Keratinocyte (primary cell): Measurements from ENCODE around the gene PLAAT2. TPM values are rescaled to one million over a fixed set of nuclear protein-coding genes. Genes with fewer than 3 reads are reported as not detected.
"Not testable (repeated sequence)": the region's sequence is repeated elsewhere in the genome, so short reads cannot be mapped to it uniquely, and the experiment has no call there.

Experiments
- DNase-seq: peaks from one replicate; pipeline ENCODE4 v3.0.0-alpha.2; 2011; ENCODE audit warnings: low read depth, missing footprints, low spot score
- FAIRE-seq: peaks from 2 replicates; lab custom pipeline; 2011; peaks lifted over from hg19 to GRCh38; lab: Jason Lieb, UNC
- H2AFZ ChIP-seq: 2 replicates; pipeline ENCODE4 v1.6.0; 2012; ENCODE audit warnings: low read length, control low read depth, inconsistent platforms; ENCODE audit not compliant: control insufficient read depth
- H3K27ac ChIP-seq: 2 replicates; pipeline ENCODE4 v1.5.1; 2011; ENCODE audit warnings: low read length; ENCODE audit not compliant: control insufficient read depth, insufficient read depth
- H3K27me3 ChIP-seq: 3 replicates; pipeline ENCODE4 v1.6.0; 2011; ENCODE audit warnings: low read length; ENCODE audit not compliant: control insufficient read depth, insufficient read depth; ENCODE audit errors: extremely low read depth
- H3K36me3 ChIP-seq, 2 experiments: 2 replicates in 1 of 2; 3 replicates in 1 of 2; pipeline ENCODE4 v1.5.1; 2011; ENCODE audit warnings: low read length in 2 of 2, mild to moderate bottlenecking in 1 of 2; ENCODE audit not compliant: control insufficient read depth in 2 of 2, insufficient read depth in 2 of 2; ENCODE audit errors: extremely low read depth in 1 of 2
- H3K4me1 ChIP-seq: 3 replicates; pipeline ENCODE4 v1.5.1; 2011; ENCODE audit warnings: low read length; ENCODE audit not compliant: control insufficient read depth, insufficient read depth; ENCODE audit errors: extremely low read depth
- H3K4me2 ChIP-seq: 3 replicates; pipeline ENCODE4 v1.6.0; 2011; ENCODE audit warnings: low read depth, low read length; ENCODE audit not compliant: control insufficient read depth, insufficient read depth; ENCODE audit errors: extremely low read depth
- H3K4me3 ChIP-seq, 3 experiments: fragments of 200-600 bp in 1 of 3; sonication (generic) in 1 of 3; 2 replicates in 2 of 3; 3 replicates in 1 of 3; pipeline ENCODE4 v1.5.1; 2011 to 2016; ENCODE audit warnings: low read length in 3 of 3, mild to moderate bottlenecking in 3 of 3, control low read depth in 2 of 3, inconsistent platforms in 1 of 3, low read depth in 1 of 3, mixed read lengths in 1 of 3, mixed run types in 1 of 3, moderate library complexity in 1 of 3; ENCODE audit not compliant: control insufficient read depth in 2 of 3, insufficient read depth in 2 of 3; ENCODE audit errors: extremely low read depth in 1 of 3
- H3K79me2 ChIP-seq: 2 replicates; pipeline ENCODE4 v1.6.0; 2012; ENCODE audit warnings: low read length; ENCODE audit not compliant: control insufficient read depth, insufficient read depth
- H3K9ac ChIP-seq: 3 replicates; pipeline ENCODE4 v1.6.0; 2011; ENCODE audit warnings: low read length; ENCODE audit not compliant: control insufficient read depth, insufficient read depth; ENCODE audit errors: extremely low read depth
- H3K9me1 ChIP-seq: 3 replicates; pipeline ENCODE4 v1.6.0; 2011; ENCODE audit warnings: low read length; ENCODE audit not compliant: control insufficient read depth, insufficient read depth; ENCODE audit errors: extremely low read depth
- H3K9me3 ChIP-seq: 2 replicates; pipeline ENCODE4 v1.5.1; 2012; ENCODE audit warnings: low read depth, low read length; ENCODE audit not compliant: control insufficient read depth
- H4K20me1 ChIP-seq: 3 replicates; pipeline ENCODE4 v1.6.0; 2011; ENCODE audit warnings: low read length; ENCODE audit not compliant: control insufficient read depth, insufficient read depth; ENCODE audit errors: extremely low read depth
- EZH2 ChIP-seq: IDR thresholded peaks from one replicate; pipeline ENCODE4 v1.6.1; 2012; ENCODE audit warnings: inconsistent platforms, mild to moderate bottlenecking, low read length, moderate library complexity
- dilution Hi-C: fragments of 300-500 bp; cut with MboI; formaldehyde crosslinking; loops from one replicate; pipeline ENCODE4 v1.7.0; 2020; ENCODE audit warnings: low sequenced_read_pairs; ENCODE audit not compliant: extremely low pct_ligation_motif_present
- polyA plus RNA-seq, 5 experiments: library from polyadenylated mRNA; depleted of rRNA in 3 of 5; stranded (reverse) in 3 of 5; stranded (forward) in 1 of 5; unstranded in 1 of 5; fragments of >200 nt; gene quantifications; 1 replicate in 1 of 5; 2 replicates in 3 of 5; 3 replicates in 1 of 5; pipeline versions ENCODE4 v1.2.1 to v1.2.3, GENCODE V29; 2011 to 2012; ENCODE audit warnings: missing spikeins in 2 of 5, low read depth in 1 of 5, low replicate concordance in 1 of 5
- TF ChIP-seq, protein P1 (sequence below), 3 experiments: IDR thresholded peaks in 1 of 3; conservative IDR thresholded peaks in 1 of 3; optimal IDR thresholded peaks in 1 of 3; 2 replicates in 2 of 3; 3 replicates in 1 of 3; pipeline versions ENCODE3 to v1.5.1; 2011; ENCODE audit warnings: low read length in 3 of 3, mild to moderate bottlenecking in 3 of 3, moderate library complexity in 2 of 3, control low read depth in 1 of 3, inconsistent platforms in 1 of 3; ENCODE audit not compliant: insufficient read depth in 2 of 3; ENCODE audit errors: extremely low read depth in 1 of 3

PLAAT2 gene
- polyA plus RNA-seq, 1 donor (not counting 4 experiments of a cell fraction or from before 2014, with no cell fraction given), result 0.29 TPM

DNA sequence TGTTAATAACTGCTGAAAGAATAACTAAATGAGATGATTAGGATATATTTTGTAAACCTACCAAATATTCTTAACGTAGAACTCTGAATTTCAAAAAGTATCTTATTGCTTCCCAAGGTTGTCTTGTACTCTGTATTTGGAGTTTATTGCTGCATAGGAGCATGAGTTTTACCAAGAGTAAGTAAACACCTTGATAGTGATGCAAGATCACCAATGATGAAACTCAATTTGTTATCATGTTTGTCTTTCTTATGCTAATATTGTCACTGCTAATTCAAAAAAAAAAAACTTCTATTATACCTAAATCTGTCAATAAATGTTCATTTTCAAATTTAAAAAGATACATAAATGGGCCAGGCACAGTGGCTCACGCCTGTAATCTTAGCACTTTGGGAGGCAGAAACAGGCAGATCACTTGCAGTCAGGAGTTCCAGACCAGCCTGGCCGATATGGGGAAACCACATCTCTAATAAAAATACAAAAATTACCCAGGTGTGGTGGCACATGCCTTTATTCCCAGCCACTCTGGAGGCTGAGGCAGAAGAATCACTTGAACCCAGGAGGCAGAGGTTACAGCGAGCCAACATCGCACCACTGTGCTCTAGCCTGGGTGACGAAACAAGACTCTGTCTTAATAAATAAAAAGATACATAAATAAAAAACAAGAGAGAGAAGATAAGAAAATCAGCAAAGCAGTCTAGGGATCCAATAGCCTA, 23.4 kb upstream of the PLAAT2 start:
- Histone ChIP-seq H3K9me3 (peaks cover 4% of the 10 kb centered on the region), H3K4me3 (no peak overlapping the region), H3K27ac (no peak overlapping the region), H3K9me1 (no peaks in the 10 kb centered on the region), H3K27me3 (no peaks in the 10 kb centered on the region), H3K79me2 (no peaks in the 10 kb centered on the region), H4K20me1 (no peaks in the 10 kb centered on the region), H3K4me2 (no peak overlapping the region), H3K36me3 (no peaks in the 10 kb centered on the region), H2AFZ (no peak overlapping the region), H3K4me1 (no peaks in the 10 kb centered on the region), H3K9ac (no peak overlapping the region)
- FAIRE-seq (no peak), DNase-seq (no peak)
- TF ChIP-seq, protein P1, sequence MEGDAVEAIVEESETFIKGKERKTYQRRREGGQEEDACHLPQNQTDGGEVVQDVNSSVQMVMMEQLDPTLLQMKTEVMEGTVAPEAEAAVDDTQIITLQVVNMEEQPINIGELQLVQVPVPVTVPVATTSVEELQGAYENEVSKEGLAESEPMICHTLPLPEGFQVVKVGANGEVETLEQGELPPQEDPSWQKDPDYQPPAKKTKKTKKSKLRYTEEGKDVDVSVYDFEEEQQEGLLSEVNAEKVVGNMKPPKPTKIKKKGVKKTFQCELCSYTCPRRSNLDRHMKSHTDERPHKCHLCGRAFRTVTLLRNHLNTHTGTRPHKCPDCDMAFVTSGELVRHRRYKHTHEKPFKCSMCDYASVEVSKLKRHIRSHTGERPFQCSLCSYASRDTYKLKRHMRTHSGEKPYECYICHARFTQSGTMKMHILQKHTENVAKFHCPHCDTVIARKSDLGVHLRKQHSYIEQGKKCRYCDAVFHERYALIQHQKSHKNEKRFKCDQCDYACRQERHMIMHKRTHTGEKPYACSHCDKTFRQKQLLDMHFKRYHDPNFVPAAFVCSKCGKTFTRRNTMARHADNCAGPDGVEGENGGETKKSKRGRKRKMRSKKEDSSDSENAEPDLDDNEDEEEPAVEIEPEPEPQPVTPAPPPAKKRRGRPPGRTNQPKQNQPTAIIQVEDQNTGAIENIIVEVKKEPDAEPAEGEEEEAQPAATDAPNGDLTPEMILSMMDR (optimal IDR thresholded peaks at IDR 0.05 in 1 of 3, IDR thresholded peaks at IDR 0.05 in 1 of 3, conservative IDR thresholded peaks at IDR 0.05 in 1 of 3; ENCODE audit: extremely low read depth in 1 of 3, insufficient read depth in 2 of 3, low read length in 3 of 3), result no peak
- no peak for TF ChIP-seq EZH2
- dilution Hi-C loops, result no loop called here

DNA sequence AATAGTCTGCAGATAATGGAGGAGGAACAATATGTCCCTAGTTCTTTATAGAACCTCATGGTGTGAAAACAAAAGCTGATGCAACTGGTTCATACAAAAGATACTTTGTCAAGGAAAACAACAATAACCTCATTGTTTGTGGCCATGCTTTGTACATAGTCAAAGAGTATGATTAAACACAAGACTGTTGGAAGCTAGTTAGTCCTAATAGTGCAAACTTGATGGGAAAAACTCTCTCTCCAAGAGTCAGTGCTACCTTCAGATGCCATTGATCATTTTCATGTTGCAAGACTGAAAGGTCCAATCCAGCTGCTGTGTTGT, 20.1 kb upstream of the PLAAT2 start:
- H3K4me1 ChIP-seq, result no peaks in the 10 kb centered on the region
- no peak for FAIRE-seq
- dilution Hi-C loops, result no loop called here
- H3K9me3 ChIP-seq, result peaks cover 4% of the 10 kb centered on the region
- H3K79me2 ChIP-seq, result no peaks in the 10 kb centered on the region
- no peaks in the 10 kb centered on the region for H3K9me1 ChIP-seq
- H3K9ac ChIP-seq, result no peak overlapping the region
- no peaks in the 10 kb centered on the region for H3K27me3 ChIP-seq
- H2AFZ ChIP-seq, result peak overlapping the region; percentile 4
- H3K27ac ChIP-seq, result no peak overlapping the region
- H4K20me1 ChIP-seq, result no peaks in the 10 kb centered on the region
- H3K4me3 ChIP-seq, result no peak overlapping the region
- no peak for TF ChIP-seq EZH2
- TF ChIP-seq, protein P1 (optimal IDR thresholded peaks at IDR 0.05 in 1 of 3, IDR thresholded peaks at IDR 0.05 in 1 of 3, conservative IDR thresholded peaks at IDR 0.05 in 1 of 3; ENCODE audit: extremely low read depth in 1 of 3, insufficient read depth in 2 of 3, low read length in 3 of 3), result no peak
- no peak for DNase-seq
- no peaks in the 10 kb centered on the region for H3K36me3 ChIP-seq
- H3K4me2 ChIP-seq, result no peak overlapping the region

DNA sequence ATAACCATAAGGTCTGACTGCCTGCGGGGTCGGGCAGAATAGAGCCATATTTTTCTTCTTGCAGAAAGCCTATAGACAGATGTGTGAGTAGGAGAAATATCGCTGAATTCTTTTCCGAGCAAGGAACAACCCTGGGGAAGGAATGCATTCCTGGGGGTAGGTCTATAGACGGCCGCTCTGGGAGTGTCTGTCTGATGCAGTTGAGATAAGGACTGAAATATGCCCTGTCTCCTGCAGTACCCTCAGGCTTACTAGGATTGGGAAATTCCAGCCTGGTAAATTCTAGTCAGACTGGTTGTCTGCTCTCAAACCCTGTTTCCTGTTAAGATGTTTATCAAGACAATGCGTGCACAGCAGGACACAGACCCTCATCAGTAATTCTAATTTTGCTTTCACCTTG, 18.0 kb upstream of the PLAAT2 start:
- H2AFZ ChIP-seq, H3K36me3 ChIP-seq, H3K27ac ChIP-seq, H3K4me2 ChIP-seq, H3K27me3 ChIP-seq, H4K20me1 ChIP-seq, H3K4me3 ChIP-seq, H3K9me1 ChIP-seq, dilution Hi-C loops, H3K4me1 ChIP-seq, FAIRE-seq, H3K79me2 ChIP-seq, H3K9ac ChIP-seq, DNase-seq, H3K9me3 ChIP-seq: not testable (repeated sequence)

DNA sequence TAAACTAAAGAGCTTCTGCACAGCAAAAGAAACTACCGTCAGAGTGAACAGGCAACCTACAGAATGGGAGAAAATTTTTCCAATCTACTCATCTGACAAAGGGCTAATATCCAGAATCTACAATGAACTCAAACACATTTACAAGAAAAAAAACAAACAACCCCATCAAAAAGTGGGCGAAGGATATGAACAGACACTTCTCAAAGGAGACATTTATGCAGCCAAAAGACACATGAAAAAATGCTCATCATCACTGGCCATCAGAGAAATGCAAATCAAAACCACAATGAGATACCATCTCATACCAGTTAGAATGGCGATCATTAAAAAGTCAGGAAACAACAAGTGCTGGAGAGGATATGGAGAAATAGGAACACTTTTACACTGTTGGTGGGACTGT, 15.7 kb upstream of the PLAAT2 start:
- H3K27me3 ChIP-seq, DNase-seq, FAIRE-seq, dilution Hi-C loops, H3K36me3 ChIP-seq, H3K4me3 ChIP-seq, H3K27ac ChIP-seq, H3K9ac ChIP-seq, H3K9me3 ChIP-seq, H3K79me2 ChIP-seq, H3K4me2 ChIP-seq, H4K20me1 ChIP-seq, H3K4me1 ChIP-seq, H3K9me1 ChIP-seq, H2AFZ ChIP-seq: not testable (repeated sequence)
